Transverse colon (tissue), 4 donors: ENCODE data around the gene LYSMD1. TPM values are rescaled to one million over a fixed set of nuclear protein-coding genes. Genes with fewer than 3 reads are reported as not detected.

Experiments
- DNase-seq: peaks from one replicate; pipeline ENCODE4 v3.0.0-alpha.2; 2019
- H3K27ac ChIP-seq, 4 donors: fragments of 200-600 bp; sonication (generic); 2 replicates each; pipeline ENCODE4 v1.5.1; 2016 to 2018; ENCODE audit warnings: inconsistent platforms in 4 of 4
- H3K27me3 ChIP-seq: fragments of 200-600 bp; sonication (generic); 2 replicates; pipeline ENCODE4 v1.5.1; 2017; ENCODE audit warnings: inconsistent platforms
- H3K36me3 ChIP-seq, 4 donors: fragments of 200-600 bp; sonication (generic); 2 replicates each; pipeline ENCODE4 v1.5.1; 2017 to 2019; ENCODE audit warnings: inconsistent platforms in 4 of 4
- H3K4me1 ChIP-seq, 4 donors: fragments of 200-600 bp; sonication (generic); 2 replicates each; pipeline ENCODE4 v1.5.1; 2017 to 2020; ENCODE audit warnings: inconsistent platforms in 4 of 4
- H3K4me3 ChIP-seq, 4 donors: fragments of 200-600 bp; sonication (generic); 1 replicate in 1 of 4; 2 replicates in 3 of 4; pipeline versions ENCODE4 v1.5.1 to v1.6.1; 2017 to 2019; ENCODE audit warnings: inconsistent platforms in 4 of 4
- H3K9me3 ChIP-seq, 2 donors: fragments of 200-600 bp; sonication (generic); 2 replicates each; pipeline ENCODE4 v1.5.1; 2017 to 2019; ENCODE audit warnings: inconsistent platforms in 2 of 2
- EP300 ChIP-seq: sonication (generic); formaldehyde crosslinking; IDR thresholded peaks from one replicate; pipeline ENCODE4 v1.6.1; 2017; ENCODE audit warnings: antibody characterized with exemption, low read depth
- POLR2A ChIP-seq: fragments of 450-650 bp; IDR thresholded peaks from one replicate; pipeline ENCODE4 v1.6.1; 2016; ENCODE audit warnings: antibody characterized with exemption, mild to moderate bottlenecking, moderate library complexity
- POLR2AphosphoS5 ChIP-seq, 3 donors: sonication (generic); formaldehyde crosslinking; IDR thresholded peaks; one replicate each; pipeline ENCODE4 v1.6.1; 2016; ENCODE audit warnings: antibody characterized with exemption in 3 of 3
- WGBS, 2 donors: methylation state at CpG; one replicate each; pipeline ENCODE4 v1.1.5; 2018; ENCODE audit warnings: low coverage in 1 of 2; 5-methylcytosine and 5-hydroxymethylcytosine counted together
- in situ Hi-C, 4 donors: fragments of 200-750 bp; cut with MboI; loops; one replicate each; pipeline versions ENCODE4 v1.15.0 to v1.15.1; 2017; ENCODE audit warnings: low sequenced_read_pairs in 3 of 4, low pct_ligation_motif_present in 1 of 4, low pct_unique_long_range_greater_than_20kb in 1 of 4
- intact Hi-C: fragments of 100-400 bp; cut with DNase I; formaldehyde crosslinking; loops from one replicate; pipeline ENCODE4 v1.15.1; 2023; ENCODE audit warnings: low total_unique reads
- total RNA-seq, 4 donors: library from RNA; depleted of rRNA; stranded (reverse); fragments of >200 nt; gene quantifications; one replicate each; pipeline ENCODE4 v1.1.0, GENCODE V29; 2016
- TF ChIP-seq, protein P1 (sequence below), 5 experiments: fragments of 200-600 bp in 3 of 5; fragments of 450-650 bp in 2 of 5; sonication (generic) in 3 of 5; IDR thresholded peaks; 1 replicate in 2 of 5; 2 replicates in 3 of 5; pipeline ENCODE4 v1.5.1; 2016 to 2017; ENCODE audit warnings: antibody characterized with exemption in 5 of 5, inconsistent platforms in 3 of 5, mild to moderate bottlenecking in 2 of 5, moderate library complexity in 1 of 5

The LYSMD1 gene
- total RNA-seq, 4 donors from 2014 or later = 1.4 to 15.7 (median 7.3) TPM

DNA sequence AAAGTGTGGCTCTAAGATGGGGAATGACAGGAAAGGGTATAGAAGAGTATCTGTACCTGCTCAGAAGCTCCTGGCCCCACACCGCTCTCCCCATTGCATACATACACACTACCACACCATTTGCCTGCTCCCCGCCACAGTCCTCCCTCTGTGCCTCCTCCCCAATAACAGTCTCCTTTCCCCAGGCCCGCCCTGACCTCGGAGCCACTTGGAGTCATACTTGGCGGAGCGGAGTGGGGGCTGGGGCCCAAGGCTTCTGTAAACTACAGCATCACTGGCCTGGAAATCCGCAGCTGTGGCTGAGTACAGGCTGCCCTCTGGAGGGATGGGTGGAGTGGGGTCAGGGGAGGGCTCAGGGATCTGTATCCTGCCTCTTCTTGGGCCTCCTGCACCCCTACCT lies 27.9 kb downstream of the LYSMD1 start:
- H3K36me3 ChIP-seq = no peaks in the 10 kb centered on the region
- TF ChIP-seq, protein P1, sequence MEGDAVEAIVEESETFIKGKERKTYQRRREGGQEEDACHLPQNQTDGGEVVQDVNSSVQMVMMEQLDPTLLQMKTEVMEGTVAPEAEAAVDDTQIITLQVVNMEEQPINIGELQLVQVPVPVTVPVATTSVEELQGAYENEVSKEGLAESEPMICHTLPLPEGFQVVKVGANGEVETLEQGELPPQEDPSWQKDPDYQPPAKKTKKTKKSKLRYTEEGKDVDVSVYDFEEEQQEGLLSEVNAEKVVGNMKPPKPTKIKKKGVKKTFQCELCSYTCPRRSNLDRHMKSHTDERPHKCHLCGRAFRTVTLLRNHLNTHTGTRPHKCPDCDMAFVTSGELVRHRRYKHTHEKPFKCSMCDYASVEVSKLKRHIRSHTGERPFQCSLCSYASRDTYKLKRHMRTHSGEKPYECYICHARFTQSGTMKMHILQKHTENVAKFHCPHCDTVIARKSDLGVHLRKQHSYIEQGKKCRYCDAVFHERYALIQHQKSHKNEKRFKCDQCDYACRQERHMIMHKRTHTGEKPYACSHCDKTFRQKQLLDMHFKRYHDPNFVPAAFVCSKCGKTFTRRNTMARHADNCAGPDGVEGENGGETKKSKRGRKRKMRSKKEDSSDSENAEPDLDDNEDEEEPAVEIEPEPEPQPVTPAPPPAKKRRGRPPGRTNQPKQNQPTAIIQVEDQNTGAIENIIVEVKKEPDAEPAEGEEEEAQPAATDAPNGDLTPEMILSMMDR (IDR thresholded peaks at IDR 0.05) = no peak
- TF ChIP-seq POLR2AphosphoS5 (IDR thresholded peaks at IDR 0.05) = no peak
- TF ChIP-seq EP300 = no peak
- TF ChIP-seq POLR2A = no peak
- peaks cover 0 to 3% (median 0%) of the 10 kb centered on the region in 4 donors for H3K4me1 ChIP-seq
- WGBS, 2 donors = 80% methylated on average over 7 of the region's 7 CpGs; no CpG with 5 or more reads in 1 of the 2 donors
- H3K27me3 ChIP-seq = peaks cover 6% of the 10 kb centered on the region
- no peak overlapping the region for H3K4me3 ChIP-seq
- no peak overlapping the region for H3K27ac ChIP-seq
- DNase-seq = no peak
- in situ Hi-C loops = no loop called here
- intact Hi-C loops = no loop called here
- no peaks in the 10 kb centered on the region for H3K9me3 ChIP-seq

DNA sequence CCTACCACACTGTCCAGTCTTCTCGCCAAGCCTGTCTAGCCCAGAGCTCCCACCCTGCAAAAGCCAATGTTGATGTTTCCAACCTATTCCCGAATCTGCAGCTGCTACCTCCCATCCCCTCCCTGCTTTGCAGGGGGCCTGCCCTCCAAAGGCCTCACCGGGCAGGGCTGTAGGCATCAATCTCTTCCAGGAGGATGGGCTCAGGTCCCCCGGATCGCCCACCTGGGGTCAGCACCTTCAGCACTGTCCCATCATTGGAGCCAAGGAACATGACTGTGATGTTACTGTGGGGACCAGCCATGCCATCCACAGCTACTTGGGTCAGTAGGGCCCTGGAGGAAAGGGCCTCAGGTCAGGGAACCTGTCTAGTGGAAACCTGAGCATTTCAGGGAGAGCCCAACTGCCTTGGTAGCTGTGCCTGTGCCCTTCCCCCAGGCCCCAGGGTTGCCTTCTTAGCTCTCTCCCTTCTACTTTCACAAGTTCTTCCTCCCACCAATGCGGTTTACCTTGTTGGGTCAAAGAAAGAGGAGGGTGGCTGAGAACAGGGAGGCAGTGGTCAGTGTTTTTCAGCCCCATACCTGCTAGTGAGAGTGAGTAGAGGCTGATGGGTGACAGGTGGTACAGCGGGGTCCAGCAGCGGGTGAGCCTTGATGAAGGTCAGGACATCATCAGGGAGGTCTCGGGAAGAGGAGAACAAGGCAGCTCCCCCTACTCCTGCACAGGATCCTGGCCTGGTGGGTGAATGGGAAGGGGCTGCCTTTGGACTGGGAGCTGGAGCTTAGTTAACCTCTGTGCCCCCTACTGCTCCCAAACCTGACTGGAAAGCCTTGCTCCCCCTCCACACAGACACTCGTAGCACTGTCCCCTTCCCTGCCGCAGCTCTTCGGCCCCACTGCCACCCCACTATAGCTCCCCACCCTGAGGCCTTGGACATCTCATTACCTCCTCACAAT lies 30.0 kb downstream of the LYSMD1 start:
- 88% methylated on average over 12 of the region's 12 CpGs; no CpG with 5 or more reads in 1 of the 2 donors for whole genome bisulfite sequencing, 2 donors
- H3K9me3 ChIP-seq = no peaks in the 10 kb centered on the region
- in situ Hi-C loops (no loop called here), intact Hi-C loops (no loop called here)
- TF ChIP-seq EP300 (no peak), POLR2A (no peak), POLR2AphosphoS5 (IDR thresholded peaks at IDR 0.05) (no peak)
- TF ChIP-seq, protein P1 (IDR thresholded peaks at IDR 0.05) = no peak
- peaks cover 26% of the 10 kb centered on the region for H3K27me3 ChIP-seq
- H3K36me3 ChIP-seq = no peaks in the 10 kb centered on the region
- peaks cover 0 to 22% (median 14%) of the 10 kb centered on the region in 4 donors for H3K4me1 ChIP-seq
- no peak overlapping the region for H3K4me3 ChIP-seq
- DNase-seq = no peak
- H3K27ac ChIP-seq = no peak overlapping the region

DNA sequence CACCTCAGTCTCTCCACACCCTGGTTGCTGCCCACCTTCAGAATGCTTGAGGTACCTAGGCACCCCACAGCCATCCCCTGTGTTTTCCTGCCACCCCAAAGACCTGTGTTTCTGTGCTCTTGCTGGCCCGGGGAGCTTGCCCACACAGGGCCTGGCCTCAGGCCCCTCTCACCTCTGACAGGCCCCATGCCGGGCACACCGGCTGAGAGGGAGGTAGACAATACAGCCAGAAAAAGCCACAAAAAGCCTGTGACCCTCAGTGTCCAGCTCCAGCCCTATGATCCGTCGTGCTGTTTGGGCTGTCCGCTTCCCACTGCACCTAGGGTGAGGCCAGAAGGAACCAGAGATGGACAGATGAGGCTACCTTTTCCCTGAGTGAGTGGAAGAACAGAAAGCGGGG lies 30.7 kb downstream of the LYSMD1 start:
- TF ChIP-seq EP300 = no peak
- TF ChIP-seq, protein P1 (IDR thresholded peaks at IDR 0.05) = no peak
- no peak for TF ChIP-seq POLR2AphosphoS5 (IDR thresholded peaks at IDR 0.05)
- TF ChIP-seq POLR2A = no peak
- H3K4me1 ChIP-seq = peaks cover 0 to 22% (median 15%) of the 10 kb centered on the region in 4 donors
- H3K27me3 ChIP-seq = peaks cover 27% of the 10 kb centered on the region
- H3K9me3 ChIP-seq = no peaks in the 10 kb centered on the region
- in situ Hi-C loops (no loop called here), intact Hi-C loops (no loop called here)
- H3K4me3 ChIP-seq = no peak overlapping the region
- WGBS, 2 donors = 97% methylated on average over 7 of the region's 7 CpGs; no CpG with 5 or more reads in 1 of the 2 donors
- no peak overlapping the region for H3K27ac ChIP-seq
- H3K36me3 ChIP-seq = no peaks in the 10 kb centered on the region
- DNase-seq = no peak

DNA sequence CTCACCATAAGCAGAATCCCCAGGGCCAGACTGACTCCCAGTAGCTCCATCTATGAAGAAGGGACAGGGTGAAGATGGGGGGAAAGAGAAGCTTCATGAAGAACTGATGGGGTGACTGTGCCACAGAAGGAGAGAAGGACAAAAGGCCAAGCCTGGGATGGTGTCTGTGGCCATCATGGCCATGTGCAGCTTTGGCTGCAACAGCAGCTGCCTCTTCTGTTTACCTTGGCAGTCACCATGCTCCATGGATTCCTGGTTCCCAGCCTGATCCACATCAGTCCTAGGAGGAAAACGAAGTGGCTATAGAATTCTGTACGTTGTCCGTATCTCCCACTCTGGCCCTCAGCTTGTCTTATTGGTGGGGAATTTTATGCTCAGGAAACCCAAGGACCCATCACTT lies 31.3 kb downstream of the LYSMD1 start:
- H3K27ac ChIP-seq = no peak overlapping the region
- WGBS, 2 donors = 86% methylated on average over 3 of the region's 3 CpGs; no CpG with 5 or more reads in 1 of the 2 donors
- H3K4me3 ChIP-seq = no peak overlapping the region
- TF ChIP-seq POLR2AphosphoS5 (IDR thresholded peaks at IDR 0.05) (no peak), EP300 (no peak), POLR2A (no peak)
- TF ChIP-seq, protein P1 (IDR thresholded peaks at IDR 0.05) = no peak
- in situ Hi-C loops = no loop called here
- peaks cover 0 to 22% (median 15%) of the 10 kb centered on the region in 4 donors for H3K4me1 ChIP-seq
- DNase-seq = no peak
- no peaks in the 10 kb centered on the region for H3K9me3 ChIP-seq
- peaks cover 27% of the 10 kb centered on the region for H3K27me3 ChIP-seq
- no peaks in the 10 kb centered on the region for H3K36me3 ChIP-seq
- intact Hi-C loops = no loop called here
